Skin of body (tissue), 2 donors: ENCODE measurements around the gene THTPA. TPM values are rescaled to one million over a fixed set of nuclear protein-coding genes. Genes with fewer than 3 reads are reported as not detected.

Experiments
- DNase-seq: peaks from one replicate; lab custom pipeline; 2025; lab: John Stamatoyannopoulos, UW
- total RNA-seq: library from RNA; depleted of rRNA; stranded (reverse); fragments of >200 nt; gene quantifications from one replicate; pipeline ENCODE4 v1.2.3, GENCODE V29; 2014

The THTPA gene
- total RNA-seq, 1 donor from 2014 or later, result 9.4 TPM

GRCh38 chr14:23551266-23552028 lies 4.6 kb upstream of the THTPA start, which contains the start of gene ZFHX2:
Gene ZFHX2 (minus strand): TSS chr14:23551765. CDS start chr14:23535325, 16,440 bp downstream.
- peak; percentile 12 for DNase-seq

GRCh38 chr14:23555533-23555881 lies 564 bp upstream of the THTPA start:
- DNase-seq, result no peak

GRCh38 chr14:23556700-23557440 lies 799 bp downstream of the THTPA start:
- DNase-seq, result no peak

GRCh38 chr14:23557521-23557920 lies 1.4 kb downstream of the THTPA start:
- DNase-seq, result no peak

GRCh38 chr14:23557946-23558345 lies 1.9 kb downstream of the THTPA start:
- no peak for DNase-seq

- DNase-seq, result no peak
These were observed 2.4 kb downstream of the THTPA start for GRCh38 chr14:23558346-23559009.

GRCh38 chr14:23559010-23559925 lies 3.2 kb downstream of the THTPA start:
- DNase-seq, result no peak

- DNase-seq, result no peak
These were observed 4.0 kb downstream of the THTPA start for GRCh38 chr14:23559926-23560520.

GRCh38 chr14:23561259-23561658 lies 5.2 kb downstream of the THTPA start:
- no peak for DNase-seq

GRCh38 chr14:23561873-23562821 lies 6.1 kb downstream of the THTPA start:
- no peak for DNase-seq

- peak; percentile 34 for DNase-seq
These were observed 6.9 kb downstream of the THTPA start for GRCh38 chr14:23562822-23563472.

GRCh38 chr14:23563473-23564180 lies 7.6 kb downstream of the THTPA start:
- no peak for DNase-seq

GRCh38 chr14:23564181-23564812 lies 8.2 kb downstream of the THTPA start:
- DNase-seq, result no peak

- no peak for DNase-seq
These were observed 8.8 kb downstream of the THTPA start for GRCh38 chr14:23564876-23565275.

GRCh38 chr14:23565626-23566025 lies 9.6 kb downstream of the THTPA start:
- no peak for DNase-seq

- DNase-seq, result no peak
These were observed 10.2 kb downstream of the THTPA start for GRCh38 chr14:23566112-23566777.

- no peak for DNase-seq
These were observed 10.7 kb downstream of the THTPA start for GRCh38 chr14:23566778-23567185.
